CD4-positive, alpha-beta T cell treated with Interleukin-12 subunit alpha and Interleukin-12 subunit beta, for 1 hour (primary cell): ENCODE results near the gene FAM107B.
"Not testable (repeated sequence)": the region's sequence is repeated elsewhere in the genome, so short reads cannot be mapped to it uniquely, and the experiment has no call there.

Experiments
- DNase-seq: peaks from one replicate; pipeline ENCODE4 v3.0.0-alpha.2; 2020

The FAM107B gene

DNA sequence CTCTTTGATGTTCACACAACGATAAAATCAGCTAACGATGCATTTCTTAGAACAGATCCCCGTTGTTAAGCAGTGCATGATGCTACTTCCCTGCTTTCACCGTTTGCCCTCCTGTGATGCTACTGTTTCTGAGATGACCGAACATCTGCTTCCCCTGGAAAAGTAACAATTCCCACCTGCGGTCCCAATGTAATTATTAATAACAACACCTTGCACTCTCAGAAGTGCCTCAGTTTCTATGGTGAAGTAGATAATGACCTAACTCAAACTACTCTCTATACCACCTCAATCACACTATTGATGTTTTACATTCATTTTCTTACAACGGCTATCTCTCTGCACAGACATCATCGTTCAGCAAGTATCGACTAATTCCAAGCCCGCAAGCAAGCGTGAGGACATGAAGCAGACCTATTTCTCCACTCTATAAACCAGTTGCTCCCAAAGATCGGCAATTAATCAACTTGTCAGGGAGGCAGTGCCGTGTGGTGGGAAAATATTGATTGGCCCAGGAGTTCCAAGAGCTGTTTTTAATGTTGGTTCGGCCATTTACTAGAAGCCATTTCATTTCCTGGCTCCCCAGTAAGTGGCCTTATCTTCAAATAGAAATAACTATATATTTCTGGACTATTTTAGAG lies 42.7 kb downstream of the FAM107B start:
- DNase-seq: no peak

DNA sequence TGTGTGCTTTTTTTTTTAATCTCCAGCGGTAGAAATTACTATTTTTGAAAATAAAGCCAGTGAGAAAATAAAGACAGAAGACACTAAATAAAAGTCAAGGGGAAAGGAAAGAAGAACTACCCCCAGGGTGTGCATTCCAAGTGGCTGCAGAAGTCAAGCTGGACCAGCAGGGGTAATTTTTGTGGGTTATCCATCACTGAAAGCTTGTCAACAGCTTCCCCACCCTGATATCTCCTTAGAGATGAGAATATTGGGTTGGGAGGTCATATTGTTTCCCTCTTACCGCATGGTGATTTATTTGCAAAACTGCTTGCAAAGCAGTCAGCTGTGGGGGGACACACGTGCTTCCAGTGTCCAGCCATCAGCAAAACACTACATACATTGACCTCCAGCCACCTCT lies 46.4 kb downstream of the FAM107B start:
- DNase-seq: no peak

DNA sequence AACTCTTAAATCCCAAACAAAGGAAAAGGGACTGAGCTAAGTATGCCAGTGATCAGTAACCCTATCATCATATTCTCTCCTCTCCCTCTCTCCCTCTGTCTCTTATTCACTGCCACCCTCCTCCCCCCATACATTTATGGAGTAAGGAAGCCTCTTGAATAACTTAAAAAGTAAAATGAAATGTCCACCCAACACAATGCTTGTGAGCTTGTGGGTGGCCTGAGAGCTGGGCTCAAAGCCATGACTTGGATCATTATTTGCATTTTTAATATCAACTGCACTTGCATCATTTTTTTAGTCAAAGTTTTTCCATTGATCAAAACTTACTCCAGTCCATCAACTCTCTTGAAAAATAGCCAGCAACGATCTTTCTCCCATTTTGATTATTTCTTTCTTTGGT lies 46.8 kb downstream of the FAM107B start:
- DNase-seq: no peak

DNA sequence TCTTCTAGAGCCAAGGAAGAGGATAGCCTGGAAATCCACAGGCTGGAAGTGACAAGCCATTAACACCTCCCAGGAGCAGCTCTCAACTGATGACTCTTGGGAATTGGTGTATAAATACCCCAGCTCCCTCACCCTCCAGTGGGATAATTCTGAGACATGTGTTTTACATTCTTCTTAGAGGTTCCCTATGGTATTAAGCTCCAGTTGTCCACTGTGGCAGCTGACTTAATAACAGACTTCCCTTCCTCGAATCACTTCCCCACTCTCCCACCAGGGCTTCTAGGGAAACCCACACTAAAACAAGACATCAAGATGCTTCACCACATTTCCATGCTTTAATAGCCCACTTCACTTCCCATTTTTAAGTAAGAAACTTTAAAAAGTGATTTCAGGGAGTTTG lies 47.2 kb downstream of the FAM107B start:
- no peak for DNase-seq

DNA sequence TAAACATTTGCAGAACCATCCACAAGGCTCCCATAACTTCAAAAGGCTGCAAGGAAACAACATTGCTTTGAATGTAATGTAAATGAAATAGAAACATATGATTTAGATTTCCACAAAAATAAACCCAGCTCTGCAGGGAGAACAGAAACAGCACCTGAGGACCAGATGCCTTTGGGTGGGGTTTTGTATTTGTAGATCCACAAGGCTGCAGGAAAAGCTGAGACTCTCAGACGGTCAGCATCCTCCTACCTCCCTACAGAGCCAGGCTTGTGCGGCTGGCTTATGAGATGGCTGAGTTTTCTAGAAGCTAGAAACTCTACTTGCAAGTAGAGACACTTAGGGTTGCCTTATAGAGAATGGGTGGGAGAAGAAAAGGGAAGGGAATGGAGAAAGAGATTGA lies 49.8 kb downstream of the FAM107B start:
- DNase-seq: no peak

DNA sequence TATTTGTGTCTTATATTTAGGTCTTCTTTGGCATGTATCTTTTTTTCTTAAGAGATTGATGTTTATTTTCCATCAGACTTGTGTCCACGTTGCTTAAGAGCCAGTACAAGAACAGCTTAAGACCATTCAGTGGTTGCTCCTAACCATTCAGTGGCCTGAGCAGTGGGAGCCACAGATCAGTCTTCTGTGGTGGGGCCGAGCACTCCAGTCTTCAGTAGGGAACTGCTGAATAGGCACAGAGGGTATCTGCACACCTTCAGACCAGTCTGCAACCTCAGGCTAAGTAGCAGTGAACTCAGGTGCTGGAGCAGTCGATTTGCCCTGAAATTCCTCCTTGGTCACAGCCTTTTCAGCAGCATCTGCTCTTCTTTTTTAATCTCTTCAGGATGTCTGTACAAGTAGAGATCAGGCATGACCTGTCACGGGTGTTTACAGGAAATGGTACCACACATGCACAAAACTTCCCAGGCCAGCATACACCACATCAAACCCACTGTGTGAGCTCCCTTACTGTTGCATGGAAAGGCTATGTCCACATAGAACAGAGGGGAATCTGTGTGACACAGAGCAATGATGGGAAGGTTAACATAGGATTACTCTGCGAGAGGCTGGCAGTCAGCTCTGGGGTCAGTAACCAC lies 51.5 kb downstream of the FAM107B start:
- DNase-seq: peak; percentile 54

DNA sequence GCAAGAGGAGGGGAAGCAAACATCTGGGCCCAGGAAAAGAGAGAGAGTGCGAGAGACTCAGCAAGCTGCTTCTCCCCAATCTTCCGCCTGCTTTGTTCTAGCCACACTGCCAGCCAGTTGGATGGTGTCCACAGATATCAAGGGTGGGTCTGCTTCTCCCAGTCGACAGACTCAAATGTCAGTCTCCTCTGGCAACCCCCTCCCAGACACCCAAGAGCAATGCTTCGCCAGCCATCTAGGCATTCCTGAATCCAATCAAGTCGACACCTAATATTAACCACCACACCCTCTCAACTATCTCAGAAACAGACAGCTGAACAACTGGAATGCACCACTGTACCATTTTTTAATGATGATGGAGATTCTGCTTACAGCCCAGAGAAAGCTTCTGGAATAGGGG lies 57.1 kb downstream of the FAM107B start:
- no peak for DNase-seq

DNA sequence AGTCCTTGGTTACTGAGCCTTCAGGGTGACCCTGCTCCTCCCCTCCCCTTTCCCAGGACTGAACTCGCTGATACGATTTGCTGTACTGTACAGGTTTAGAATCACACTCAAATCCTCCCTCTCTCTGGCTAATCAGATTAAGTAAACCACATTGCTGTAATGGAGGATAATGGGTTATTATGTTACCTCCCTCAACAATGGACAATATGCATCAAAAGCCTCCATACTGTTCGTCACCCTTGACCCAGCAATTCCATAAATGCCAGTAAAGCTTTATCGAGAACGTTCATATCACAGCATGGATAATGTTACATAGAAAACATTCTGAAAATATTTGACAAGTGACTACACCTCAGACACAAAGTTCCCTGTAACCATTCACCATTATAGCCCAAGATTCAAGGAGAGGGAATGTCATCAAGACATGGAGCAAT lies 61.7 kb downstream of the FAM107B start:
- DNase-seq: no peak

DNA sequence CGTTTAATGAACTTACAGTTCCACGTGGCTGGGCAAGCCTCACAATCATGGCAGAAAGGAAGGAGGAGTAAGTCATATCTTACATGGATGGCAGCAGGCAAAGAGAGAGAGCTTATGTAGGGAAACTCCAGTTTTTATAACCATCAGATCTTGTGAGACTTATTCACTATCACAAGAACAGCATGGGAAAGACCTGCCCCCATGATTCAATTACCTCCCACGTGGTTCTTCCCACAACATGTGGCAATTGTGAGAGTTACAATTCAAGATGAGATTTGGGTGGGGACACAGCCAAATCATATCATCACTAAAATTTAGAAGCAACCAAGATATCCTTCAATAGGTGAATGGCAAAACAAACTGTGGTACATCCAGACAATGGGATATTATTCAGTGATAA lies 65.4 kb downstream of the FAM107B start:
- not testable (repeated sequence) for DNase-seq

DNA sequence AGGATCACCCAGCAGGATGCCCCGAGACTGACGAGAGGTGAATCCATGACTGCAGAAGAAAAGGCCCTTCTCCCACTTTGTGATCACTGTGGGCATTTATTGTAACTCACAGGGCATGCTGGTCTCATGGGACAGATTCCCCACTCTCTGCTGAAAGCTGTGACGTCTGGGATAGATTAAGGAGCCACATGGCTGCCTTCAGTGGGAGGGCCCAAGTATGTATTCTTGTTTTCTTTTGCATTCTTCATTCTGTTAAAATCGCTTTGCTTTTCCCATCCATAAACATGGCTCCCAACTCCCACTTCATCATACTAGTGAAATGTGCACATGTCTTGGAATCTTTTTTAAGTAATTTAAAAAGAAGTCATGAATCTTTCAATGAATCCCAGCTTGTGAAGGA lies 67.2 kb downstream of the FAM107B start:
- no peak for DNase-seq

DNA sequence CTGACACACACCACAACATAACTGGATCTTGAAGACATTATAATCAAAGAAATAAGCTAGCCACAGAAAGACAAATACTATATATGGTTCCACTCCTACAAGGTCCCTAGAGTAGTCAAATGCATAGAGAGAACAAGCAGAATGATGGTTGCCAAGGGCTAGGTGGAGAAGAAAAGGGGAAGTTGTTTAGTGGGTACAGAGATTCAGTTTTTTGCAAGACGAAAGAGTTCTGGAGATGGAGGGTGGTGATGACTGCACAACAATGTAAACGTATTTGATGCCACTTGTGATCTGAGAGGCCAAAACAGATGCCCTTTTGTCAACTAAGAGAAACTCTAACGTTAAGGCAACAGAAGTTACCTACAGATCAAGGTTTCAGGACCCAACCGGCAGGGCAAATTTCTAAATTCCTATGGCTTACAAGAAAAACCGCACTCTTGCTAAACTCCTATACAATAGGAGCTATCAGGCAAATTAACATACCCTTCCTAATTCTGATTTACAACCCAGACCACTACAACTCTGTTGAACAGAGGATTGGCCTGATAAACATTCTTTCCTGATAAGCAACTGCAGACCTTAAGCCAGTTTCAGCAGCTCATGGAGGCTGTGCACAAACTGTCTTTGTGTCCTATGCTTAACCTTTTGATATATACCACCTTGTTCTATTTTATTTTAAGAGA lies 69.0 kb downstream of the FAM107B start:
- no peak for DNase-seq

DNA sequence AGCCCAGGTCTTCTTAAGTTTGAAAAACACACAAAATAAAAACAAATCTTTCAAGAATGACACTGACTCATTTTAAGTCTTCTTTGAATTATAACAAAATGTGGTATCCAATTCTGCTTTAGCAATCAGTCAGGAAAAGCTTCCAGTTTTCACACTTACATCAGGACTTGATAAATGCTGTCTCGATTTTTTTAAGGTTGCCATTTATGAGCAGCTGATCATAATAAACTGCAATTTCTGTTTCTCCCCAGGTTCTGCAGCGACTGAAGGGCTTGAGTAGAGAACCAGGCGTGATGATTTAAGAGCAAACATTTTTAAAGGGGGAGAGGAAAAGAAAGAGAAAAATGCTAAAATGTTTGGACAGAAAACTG lies 71.1 kb downstream of the FAM107B start:
- no peak for DNase-seq

DNA sequence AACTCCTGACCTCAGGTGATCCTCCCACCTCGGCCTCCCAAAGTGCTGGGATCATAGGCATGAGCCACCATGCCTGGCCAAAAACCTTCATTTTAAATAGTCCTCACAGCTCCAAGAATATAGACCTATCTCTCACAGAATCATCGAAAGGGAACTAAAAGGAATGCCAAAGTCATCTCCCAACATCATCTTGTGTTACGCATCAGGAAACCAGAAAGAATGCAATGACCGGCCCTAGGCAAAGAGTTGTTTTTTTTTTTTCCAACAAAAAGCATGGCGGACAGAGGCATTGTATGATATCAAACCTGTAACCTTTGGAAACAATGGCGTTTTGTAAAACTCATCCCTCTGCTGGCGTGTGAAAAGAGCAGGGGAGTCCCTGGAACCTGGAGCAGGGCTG lies 73.2 kb downstream of the FAM107B start:
- DNase-seq: no peak

DNA sequence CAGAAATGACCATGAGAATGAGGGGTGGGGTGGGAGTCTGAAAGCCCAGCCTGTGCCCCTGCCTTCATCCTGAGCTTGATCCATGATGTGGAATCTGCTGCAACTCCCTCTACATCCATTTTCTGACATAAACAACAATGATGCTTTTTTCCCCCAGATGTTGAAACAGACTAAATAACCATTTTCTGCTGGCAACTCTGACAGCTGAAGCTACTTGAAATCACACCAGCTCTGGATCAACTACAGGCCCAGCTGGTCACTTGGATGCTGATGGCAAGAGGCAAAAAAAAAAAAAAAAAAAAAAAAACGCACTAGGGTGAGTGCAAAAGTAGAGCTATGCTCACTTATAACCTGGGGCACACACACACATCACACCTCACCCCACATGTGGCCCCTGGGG lies 74.2 kb downstream of the FAM107B start:
- DNase-seq: no peak

DNA sequence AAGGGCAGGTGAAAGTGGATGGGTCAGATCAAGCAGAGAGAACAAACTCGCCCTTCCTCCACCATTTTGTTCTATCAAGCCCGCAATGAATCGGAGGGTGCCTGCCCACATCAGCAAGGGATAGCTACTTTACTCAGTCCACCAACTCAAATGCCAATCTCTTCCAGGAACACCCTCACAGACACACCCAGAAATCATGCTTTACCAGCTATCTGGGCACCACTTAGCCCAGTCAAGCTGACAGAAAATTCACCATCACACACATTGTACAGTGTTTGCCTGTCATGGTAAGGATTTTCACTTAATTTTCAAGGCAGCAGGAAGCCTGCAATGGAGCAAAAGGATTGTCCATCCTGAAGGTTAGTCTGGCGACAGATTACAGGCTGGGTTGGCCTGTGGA lies 75.2 kb downstream of the FAM107B start:
- DNase-seq: no peak

DNA sequence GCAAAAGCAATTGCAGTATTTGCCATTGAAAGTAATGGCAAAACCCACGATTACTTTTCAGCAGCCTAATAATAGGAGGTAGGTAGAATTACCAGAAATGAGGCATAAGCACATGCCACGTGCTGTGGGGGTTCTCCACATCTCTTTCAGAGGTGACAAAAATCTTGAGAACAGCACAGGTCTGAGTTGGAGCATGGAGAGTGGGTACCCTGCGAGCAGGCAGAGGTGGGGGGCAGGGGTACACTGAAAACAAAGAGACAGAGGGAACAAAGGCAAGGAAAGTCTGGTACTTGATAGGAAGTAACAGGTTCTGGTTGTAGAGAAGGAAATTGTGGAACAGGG lies 75.9 kb downstream of the FAM107B start:
- DNase-seq: no peak

DNA sequence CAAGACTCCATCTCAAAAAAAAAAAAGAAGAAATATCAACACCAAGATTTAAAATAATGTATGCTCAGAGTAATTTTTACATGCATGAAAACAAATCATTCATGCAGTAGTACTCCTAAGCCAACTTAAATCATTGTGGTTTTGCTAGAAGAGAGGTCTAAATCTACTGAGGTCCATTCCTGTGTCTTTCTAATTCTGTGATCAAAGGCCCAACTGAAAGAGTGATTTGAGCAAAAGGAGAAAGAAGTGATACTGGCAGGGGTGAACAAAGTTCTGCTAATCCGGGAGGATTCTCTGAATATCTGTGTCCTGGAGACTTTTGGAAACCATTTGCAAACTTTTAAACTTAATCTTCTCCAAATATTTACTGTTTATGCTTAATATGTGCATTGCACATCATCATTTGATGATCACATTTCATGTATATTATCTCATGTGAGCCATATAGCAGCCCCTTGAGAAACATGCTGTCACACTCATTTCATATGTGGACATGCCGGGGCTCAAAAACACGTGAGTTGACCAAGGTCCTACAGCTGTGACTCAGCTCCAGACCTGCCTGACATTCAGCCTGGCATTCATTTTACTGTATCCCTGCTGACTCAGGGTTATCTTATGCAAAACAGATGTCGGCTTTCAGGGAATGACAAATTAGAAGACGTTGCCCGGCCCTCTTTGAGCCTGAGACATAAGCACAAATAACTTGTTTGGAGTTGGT lies 76.4 kb downstream of the FAM107B start:
- no peak for DNase-seq

DNA sequence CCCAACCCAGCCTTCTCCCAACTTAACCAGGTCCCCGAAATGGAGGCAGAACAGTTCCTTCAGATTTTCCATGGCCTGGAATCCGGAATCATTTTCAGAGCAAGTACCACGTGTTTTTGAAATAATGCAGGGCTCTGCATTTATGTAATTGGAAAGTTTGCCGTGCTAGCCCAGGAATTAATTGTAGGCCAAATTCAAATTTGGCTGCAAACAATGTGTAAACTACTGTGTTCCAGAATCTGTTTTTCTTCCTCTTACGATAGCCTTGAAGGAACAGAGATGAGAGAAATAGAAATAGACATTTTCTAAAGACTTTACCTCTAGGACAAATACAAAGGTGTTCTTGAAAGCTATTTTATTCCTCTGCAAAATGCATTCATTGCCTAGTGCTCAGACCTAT lies 77.4 kb downstream of the FAM107B start:
- DNase-seq: no peak

DNA sequence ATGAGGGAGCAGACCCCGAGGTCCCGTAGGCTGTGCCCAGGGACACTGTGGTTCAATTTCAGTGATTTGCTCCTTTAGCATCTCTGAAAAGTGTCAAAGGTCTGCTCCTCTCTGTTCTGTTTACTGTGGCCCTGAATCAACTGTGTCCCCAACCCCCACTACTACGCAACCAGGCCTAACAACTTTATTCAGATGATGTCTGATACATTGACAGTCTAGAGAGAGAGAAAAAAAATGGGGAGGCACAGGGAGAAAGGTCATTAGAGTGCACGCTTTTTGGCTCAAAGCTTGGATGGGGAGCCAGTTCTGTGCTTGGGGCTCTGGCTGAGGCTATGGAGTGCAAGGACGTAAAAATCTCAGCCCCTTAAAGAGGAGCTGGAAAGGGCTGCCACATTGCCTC lies 77.9 kb downstream of the FAM107B start:
- no peak for DNase-seq

DNA sequence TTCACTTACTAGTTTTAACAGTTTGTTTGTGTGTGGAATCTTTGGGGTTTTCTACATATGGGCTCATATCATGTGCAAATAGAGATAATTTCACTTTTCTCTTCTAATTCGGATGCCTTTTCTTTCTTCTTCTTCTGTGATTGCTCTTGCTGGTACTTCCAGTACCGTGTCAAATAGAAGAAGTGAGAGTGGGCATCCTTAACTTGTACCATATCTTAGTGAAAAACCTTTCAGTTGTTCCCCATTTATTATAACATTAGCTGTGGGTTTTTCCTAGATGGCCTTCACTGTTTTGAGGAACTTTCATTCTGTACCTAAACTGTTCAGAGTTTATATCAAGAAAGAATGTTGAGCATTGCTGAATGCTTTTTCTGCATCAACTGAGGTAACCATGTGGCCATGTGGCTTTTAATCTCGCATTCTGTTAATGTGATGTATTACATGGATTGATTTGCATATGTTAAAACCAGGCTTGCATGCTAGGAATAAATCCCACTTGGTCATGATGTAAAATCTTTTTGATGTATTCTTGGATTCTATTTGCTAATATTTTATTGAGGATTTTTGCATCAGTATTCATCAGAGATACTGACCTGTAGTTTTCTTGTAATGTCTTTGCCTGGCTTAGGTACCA lies 78.7 kb downstream of the FAM107B start:
- DNase-seq: no peak

DNA sequence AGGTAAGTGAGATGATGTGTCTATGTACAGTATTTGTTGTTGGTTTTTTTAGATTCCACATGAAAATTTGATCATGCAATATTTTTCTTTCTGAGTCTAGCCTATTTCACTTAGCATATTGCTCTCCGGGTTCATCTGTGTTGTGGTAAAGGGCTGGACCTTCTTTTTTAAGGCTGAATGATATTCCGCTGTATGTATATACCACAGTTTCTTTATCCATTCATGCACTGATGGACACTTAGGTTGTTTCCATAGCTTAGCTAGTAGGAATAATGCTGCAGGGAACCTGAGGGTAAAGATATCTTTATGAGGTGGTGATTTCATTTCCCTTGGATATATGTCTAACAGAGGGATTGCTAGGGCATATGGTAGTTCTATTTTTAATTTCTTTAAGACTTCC lies 80.8 kb downstream of the FAM107B start:
- no peak for DNase-seq

DNA sequence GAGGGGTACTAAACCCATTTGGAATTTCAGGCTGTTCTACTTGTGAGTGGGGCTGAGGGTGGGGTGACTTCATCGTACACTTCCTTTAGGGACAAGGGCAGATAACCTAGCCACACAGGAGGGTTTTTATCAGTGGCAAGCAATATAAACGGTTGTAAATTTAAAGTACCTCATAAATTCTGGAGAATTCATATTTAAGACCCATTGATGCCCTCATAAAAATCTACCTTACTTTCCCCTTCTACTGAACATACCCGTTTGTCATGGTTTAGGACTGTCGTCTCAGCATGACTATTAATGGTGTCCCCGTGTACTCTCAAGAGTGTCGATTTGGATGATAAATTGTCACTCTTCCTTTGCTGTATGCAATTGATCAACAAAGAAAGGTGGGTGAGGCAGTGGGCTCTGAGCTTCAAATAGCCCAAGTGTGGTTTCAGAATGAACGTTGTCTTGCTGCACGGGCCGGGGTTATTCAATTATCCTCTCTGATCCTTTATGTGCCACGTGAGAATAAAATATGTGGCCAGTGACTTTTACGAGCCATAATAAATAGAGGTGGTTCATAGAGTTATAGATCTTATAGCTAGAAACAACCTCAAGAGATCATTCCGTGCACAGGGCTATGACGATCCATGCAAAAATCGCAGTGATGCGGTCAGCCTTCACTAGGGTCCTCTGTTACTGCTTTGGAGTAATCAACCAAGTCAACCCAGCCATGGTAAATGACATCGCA lies 82.2 kb downstream of the FAM107B start:
- no peak for DNase-seq

DNA sequence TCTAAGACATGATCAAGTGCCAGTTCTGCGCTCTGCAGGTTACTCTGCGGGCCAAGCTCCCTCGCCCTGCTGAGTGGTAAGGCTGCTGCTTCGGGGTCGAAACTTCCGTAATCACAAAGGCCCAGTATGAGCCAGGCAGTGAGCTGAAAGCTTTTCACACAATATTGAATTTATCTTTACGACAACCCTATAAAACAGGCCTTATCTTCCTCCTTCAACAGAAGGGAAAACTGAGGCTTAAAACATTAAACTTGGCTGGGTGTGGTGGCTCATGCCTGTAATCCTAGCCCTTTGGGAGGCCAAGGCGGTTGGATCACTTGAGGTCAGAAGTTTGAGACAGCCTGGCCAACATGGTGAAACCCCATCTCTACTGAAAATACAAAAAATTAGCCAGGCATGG lies 83.3 kb downstream of the FAM107B start:
- DNase-seq: no peak
